Lower leg skin (tissue), 4 donors: ENCODE data around the gene SNRPD2. TPM values are rescaled to one million over a fixed set of nuclear protein-coding genes. Genes with fewer than 3 reads are reported as not detected.
"Not testable (repeated sequence)": the region's sequence is repeated elsewhere in the genome, so short reads cannot be mapped to it uniquely, and the experiment has no call there.

Experiments
- DNase-seq, 2 donors: peaks; one replicate each; pipeline ENCODE4 v3.0.0-alpha.2; 2019; ENCODE audit warnings: low spot score in 2 of 2
- H3K4me3 ChIP-seq: fragments of 200-600 bp; sonication (generic); 2 replicates; pipeline ENCODE4 v1.5.1; 2017; ENCODE audit warnings: mild to moderate bottlenecking, low read depth; ENCODE audit not compliant: poor library complexity, severe bottlenecking
- CTCF ChIP-seq, 3 donors: fragments of 450-650 bp; IDR thresholded peaks; one replicate each; pipeline ENCODE4 v1.5.1; 2016; ENCODE audit warnings: antibody characterized with exemption in 3 of 3, mild to moderate bottlenecking in 3 of 3, moderate library complexity in 2 of 3
- POLR2A ChIP-seq, 2 donors: fragments of 450-650 bp; IDR thresholded peaks; one replicate each; pipeline ENCODE4 v1.6.1; 2016 to 2017; ENCODE audit warnings: antibody characterized with exemption in 2 of 2, mild to moderate bottlenecking in 1 of 2, moderate library complexity in 1 of 2
- whole genome bisulfite sequencing, 2 donors: methylation state at CpG; one replicate each; pipeline ENCODE4 v1.1.5; 2018; 5-methylcytosine and 5-hydroxymethylcytosine counted together
- intact Hi-C: fragments of 100-400 bp; cut with DNase I; formaldehyde crosslinking; loops from one replicate; pipeline ENCODE4 v1.15.0; 2023; ENCODE audit warnings: low total_unique reads
- total RNA-seq, 4 donors: library from RNA; depleted of rRNA; stranded (reverse); fragments of >200 nt; gene quantifications; one replicate each; pipeline ENCODE4 v1.1.0, GENCODE V29; 2016

The SNRPD2 gene
- total RNA-seq, 4 donors from 2014 or later, result 144 to 223 (median 161) TPM

- no peak for DNase-seq
- 86 to 96% methylated on average over 8 to 9 of the region's 9 CpGs for WGBS, 2 donors
- TF ChIP-seq CTCF (IDR thresholded peaks at IDR 0.05), result no peak
- no peak for TF ChIP-seq POLR2A (IDR thresholded peaks at IDR 0.05)
- intact Hi-C loops, result no loop called here
- no peak overlapping the region for H3K4me3 ChIP-seq
Measured at GRCh38 chr19:45687599-45687998, 4.2 kb downstream of the SNRPD2 start.

GRCh38 chr19:45685045-45685444, 6.7 kb downstream of the SNRPD2 start:
- DNase-seq, H3K4me3 ChIP-seq, intact Hi-C loops: not testable (repeated sequence)
- WGBS, 2 donors, result 77 to 81% methylated on average over 11 of the region's 11 CpGs

DNA sequence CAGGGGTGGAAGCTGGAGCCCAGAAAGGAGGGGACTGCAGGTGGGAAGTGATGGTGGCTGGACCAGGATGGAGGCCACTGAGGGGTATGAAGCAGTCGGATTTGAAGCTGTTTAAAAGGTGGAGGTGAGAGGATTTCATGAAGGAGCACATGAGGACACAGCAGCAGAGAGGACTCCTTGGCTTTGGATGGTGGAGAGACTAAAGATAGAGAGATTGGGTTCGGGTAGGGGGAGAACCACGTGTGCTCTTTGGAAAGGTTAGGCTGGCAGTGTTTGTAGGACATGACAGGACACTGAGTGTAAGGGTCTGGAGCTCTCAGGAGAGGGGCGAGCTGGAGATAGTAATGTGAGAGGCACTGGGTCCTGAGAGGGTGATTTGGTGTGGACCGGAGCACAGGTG, 8.8 kb downstream of the SNRPD2 start:
- no peak for DNase-seq
- H3K4me3 ChIP-seq, result no peak overlapping the region
- 72 to 77% methylated on average over 5 of the region's 5 CpGs for WGBS, 2 donors
- TF ChIP-seq POLR2A (IDR thresholded peaks at IDR 0.05), result no peak
- TF ChIP-seq CTCF (IDR thresholded peaks at IDR 0.05), result no peak
- intact Hi-C loops, result no loop called here

DNA sequence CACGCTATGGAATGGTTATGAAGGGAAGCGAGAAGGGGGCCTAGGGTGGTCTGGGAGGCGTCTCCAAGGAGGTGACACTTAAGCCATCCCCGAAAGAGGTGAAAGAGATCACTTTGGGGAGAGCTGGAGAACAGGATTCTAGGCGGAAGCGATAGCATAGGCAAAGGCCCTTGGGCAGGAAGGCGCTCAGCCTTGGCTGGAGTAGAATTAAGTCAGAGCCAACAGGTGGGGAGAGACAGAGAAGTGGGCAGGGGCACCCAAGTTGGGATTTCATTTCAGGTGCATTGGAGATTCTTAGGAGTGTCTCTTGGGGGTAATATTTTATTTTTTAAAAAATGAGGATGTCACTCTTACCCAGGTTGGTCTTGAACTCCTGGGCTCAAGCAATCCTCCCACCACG, 9.6 kb downstream of the SNRPD2 start:
- TF ChIP-seq CTCF (IDR thresholded peaks at IDR 0.05) (no peak), POLR2A (IDR thresholded peaks at IDR 0.05) (no peak)
- intact Hi-C loops, result no loop called here
- no peak overlapping the region for H3K4me3 ChIP-seq
- 28 to 52% methylated on average over 8 of the region's 8 CpGs for WGBS, 2 donors
- no peak for DNase-seq

- intact Hi-C loops, result no loop called here
- H3K4me3 ChIP-seq, result no peak overlapping the region
- DNase-seq, result peak; percentile 80 to 97
- TF ChIP-seq POLR2A (IDR thresholded peaks at IDR 0.05), result no peak
- TF ChIP-seq CTCF (IDR thresholded peaks at IDR 0.05), result peak in 2 of 3 donors; percentile 64 to 85
- 1 to 2% methylated on average over 41 to 50 of the region's 51 CpGs for WGBS, 2 donors
Measured at GRCh38 chr19:45681391-45682015, 10.2 kb downstream of the SNRPD2 start.

- intact Hi-C loops, result no loop called here
- H3K4me3 ChIP-seq, result no peak overlapping the region
- TF ChIP-seq CTCF (IDR thresholded peaks at IDR 0.05), result no peak
- no peak for TF ChIP-seq POLR2A (IDR thresholded peaks at IDR 0.05)
- peak; percentile 78 to 94 for DNase-seq
- 3 to 5% methylated on average over 34 to 49 of the region's 49 CpGs for WGBS, 2 donors
Measured at GRCh38 chr19:45677351-45678230, 14.2 kb downstream of the SNRPD2 start.
